HG03095 (cell line): ENCODE results near the gene NIT1.
A peak's percentile ranks its signal among the peaks of the same experiment; 100 is the strongest.
"Not testable (repeated sequence)": the region's sequence is repeated elsewhere in the genome, so short reads cannot be mapped to it uniquely, and the experiment has no call there.

ENCODE experiments used
- ATAC-seq: cut with Tn5 transposase; IDR thresholded peaks from one replicate; pipeline ENCODE4 v1.9.1; 2021; ENCODE audit warnings: moderate library complexity; ENCODE audit not compliant: unreplicated experiment

NIT1 gene

DNA sequence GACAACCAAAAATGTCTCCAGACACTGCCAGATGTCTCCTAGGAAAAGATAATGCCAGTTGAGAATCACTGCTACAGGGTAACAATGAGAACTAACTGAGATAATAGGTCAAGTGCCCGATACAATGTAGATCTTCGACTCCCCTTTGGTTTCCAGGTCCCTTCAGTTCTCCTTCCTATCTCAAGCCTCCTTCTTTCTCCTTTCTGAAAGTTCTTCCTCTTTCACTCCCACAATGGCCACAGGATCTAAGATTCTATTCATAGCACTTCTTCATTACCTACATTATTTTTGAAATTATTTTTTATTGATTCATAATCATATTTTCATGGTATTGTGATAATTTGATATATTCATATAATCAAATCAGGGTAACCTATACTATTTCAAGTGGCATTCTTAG, 6.4 kb upstream of the NIT1 start:
- no peak for ATAC-seq

DNA sequence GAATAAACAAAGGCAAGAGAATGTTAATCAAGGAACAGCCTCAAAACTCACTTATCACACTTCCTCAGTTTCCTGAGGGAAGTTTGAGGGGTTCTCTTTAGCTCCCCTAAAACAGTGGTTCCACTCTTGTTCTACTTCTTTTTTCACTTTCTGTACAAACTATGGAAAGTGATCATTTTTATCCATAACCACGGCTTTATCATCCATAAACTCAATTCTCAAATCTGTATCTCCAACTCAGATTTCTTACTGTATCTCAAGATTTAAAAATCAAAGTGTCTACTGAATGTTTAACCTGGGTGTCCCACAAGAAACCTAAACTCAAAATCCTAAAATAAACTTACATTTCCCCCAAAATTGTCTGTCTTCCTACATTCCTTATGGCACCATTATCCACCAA, 4.0 kb upstream of the NIT1 start:
- no peak for ATAC-seq

DNA sequence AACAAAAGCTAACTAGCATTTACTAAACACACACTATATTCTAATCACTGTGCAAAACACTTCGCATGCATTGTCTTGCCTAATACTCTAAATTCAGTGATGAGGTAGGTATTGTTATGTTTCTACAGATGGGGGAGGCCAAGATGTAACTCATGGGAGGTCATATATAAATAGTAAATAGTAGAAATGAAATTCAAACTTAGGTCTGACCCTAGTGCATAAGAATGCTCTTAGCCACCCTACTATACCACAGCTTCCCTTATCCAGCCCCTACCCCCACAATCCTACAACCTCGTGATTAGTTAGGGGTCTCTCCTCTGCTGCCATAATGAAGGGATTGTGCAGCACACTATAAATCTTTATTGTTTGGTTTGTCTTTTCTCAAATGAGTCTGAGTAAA, 3.3 kb upstream of the NIT1 start:
- ATAC-seq, result no peak

GRCh38 chr1:161115132-161115711, 2.7 kb upstream of the NIT1 start:
- no peak for ATAC-seq

GRCh38 chr1:161115961-161116360, 1.9 kb upstream of the NIT1 start:
- not testable (repeated sequence) for ATAC-seq

DNA sequence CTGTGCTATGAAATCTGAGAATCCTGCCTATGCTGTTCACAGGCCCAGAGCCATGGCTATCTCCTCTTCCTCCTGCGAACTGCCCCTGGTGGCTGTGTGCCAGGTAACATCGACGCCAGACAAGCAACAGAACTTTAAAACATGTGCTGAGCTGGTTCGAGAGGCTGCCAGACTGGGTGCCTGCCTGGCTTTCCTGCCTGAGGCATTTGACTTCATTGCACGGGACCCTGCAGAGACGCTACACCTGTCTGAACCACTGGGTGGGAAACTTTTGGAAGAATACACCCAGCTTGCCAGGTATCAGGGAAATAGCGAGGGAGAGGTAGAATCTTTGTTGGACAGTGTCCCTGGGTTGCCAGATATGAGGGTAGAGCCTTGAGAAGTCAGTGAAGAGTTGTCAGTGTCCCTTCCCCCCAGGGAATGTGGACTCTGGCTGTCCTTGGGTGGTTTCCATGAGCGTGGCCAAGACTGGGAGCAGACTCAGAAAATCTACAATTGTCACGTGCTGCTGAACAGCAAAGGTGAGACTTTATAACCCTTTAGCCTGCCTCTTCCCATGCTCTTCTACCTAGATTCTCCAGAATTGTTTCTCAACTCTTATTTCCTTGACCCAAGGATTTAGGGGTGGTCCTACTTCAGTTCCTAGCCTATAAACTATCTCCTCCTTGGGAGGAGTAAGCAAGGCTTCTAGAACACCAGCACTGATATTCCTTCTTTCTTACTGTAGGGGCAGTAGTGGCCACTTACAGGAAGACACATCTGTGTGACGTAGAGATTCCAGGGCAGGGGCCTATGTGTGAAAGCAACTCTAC, 1.4 kb downstream of the NIT1 start:
- peak; percentile 51 for ATAC-seq

DNA sequence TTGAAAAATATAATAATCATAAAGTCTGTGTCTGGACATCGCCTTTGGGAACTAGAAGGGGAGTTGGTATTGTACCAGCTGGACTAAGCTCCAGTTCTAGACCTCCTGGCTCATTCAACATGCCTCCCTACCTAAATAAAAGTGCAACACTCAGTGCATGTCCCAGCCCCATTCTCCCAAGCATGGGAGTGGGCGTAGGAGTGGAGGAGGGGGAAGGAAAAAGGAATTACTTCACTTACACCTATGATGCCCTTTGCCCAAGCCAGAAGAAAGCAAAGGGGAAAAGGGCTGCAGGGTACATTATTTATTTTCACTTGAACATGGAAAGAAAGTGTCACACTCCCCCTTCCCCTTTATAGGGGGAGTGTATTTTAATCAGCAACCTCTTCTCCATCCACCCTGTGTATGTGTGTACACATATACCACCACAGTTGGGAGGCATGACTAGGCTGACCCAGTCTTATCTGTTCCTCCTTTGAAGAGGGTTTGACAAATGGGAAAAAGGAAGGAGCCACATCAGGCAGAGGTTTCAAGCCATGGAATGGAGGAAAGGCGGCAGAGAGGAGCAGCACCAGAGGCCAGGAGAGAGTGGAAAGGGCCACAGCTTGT, 3.2 kb downstream of the NIT1 start:
- no peak for ATAC-seq

DNA sequence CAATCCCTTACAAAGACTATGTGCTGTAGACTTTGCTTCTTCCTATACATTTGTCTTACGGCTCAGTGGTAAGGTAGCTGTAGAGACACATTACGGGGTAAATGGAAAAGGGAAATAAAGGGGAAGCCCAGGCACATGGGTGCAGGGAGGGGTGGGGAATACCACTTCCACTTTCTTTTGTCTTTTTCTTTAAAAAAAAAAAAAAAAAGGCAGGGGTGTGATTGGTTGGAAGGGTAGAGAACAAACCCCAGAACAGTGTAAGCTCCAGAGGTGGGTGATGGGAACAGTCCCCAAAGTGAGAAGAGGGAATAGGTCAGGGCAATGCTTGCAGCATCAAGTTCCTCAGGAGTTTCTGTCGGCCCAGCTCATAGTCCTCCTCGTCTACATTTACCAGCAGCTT, 3.9 kb downstream of the NIT1 start:
- ATAC-seq, result no peak

GRCh38 chr1:161122967-161123366, 5.1 kb downstream of the NIT1 start:
- ATAC-seq, result no peak

DNA sequence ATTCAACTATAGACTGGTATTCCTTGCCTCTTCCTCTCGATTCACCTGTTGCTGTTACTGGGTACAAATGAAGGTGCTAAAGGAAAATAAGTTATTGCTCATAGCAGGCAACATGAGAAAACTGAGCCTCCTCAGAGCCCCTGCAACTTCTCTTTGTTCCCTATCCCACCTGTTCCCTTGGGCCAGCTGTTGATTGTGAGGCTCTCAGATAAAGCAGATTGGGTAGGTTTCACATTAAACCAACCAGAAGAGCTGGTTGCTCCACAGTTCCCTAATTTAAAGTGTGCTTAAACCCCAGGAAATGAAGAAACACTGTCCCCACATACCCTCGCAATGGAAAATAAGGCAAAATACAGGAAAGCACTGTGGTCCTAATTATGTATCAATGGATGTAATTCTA, 9.7 kb downstream of the NIT1 start:
- ATAC-seq, result no peak

GRCh38 chr1:161128591-161129420, 10.9 kb downstream of the NIT1 start:
- ATAC-seq, result no peak

- ATAC-seq, result no peak
Observed at GRCh38 chr1:161130266-161130665, 12.4 kb downstream of the NIT1 start.

DNA sequence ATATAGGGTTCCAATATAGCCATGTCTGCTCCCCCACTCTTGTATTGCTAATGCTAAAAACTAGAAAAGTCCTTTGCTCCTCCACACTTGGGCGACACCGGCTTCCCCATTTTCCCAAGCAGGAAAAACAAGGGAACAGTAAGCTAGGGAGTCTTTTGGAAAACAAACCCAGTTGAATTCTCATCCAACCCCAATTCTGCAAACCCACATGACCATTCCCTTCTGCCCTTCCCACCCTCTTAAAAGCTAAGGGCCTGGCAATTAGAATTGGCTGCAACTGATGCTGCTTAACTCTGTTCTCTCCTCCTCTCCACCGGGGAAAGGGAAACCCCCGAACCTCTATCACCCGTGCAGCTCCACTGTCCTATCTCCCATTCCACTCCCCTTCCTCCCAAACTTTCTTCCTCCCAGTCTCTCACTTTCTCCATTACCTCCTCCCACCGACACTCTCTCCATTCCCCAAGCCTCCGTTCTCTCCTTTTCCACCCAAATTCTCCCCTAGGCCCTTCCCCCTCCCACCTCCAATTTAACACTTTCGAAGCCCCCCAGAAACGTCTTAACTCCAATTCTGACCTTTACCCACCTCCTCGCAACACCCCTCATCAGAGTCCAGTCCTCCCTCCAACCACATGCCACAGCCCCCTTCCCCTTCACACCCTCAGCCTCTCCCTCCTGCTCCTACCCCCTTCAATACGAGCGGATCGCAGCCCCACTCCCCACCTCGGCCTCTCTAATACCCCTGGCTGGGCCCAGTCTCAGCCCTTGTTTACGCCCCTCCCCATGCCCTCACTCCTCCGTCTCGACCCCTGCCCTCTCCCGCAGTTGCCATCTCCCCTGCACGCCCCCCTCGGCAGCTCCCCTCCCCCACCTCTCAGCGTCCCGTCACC, 13.9 kb downstream of the NIT1 start:
- ATAC-seq, result no peak

GRCh38 chr1:161132410-161133219, 14.7 kb downstream of the NIT1 start, which contains the start of gene DEDD:
TSS of gene DEDD (minus strand) at chr1:161132667. CDS start at chr1:161124462, 8,205 bp downstream.
- ATAC-seq, result peak; percentile 96

GRCh38 chr1:161133220-161133740, 15.4 kb downstream of the NIT1 start:
- ATAC-seq, result peak; percentile 10

- no peak for ATAC-seq
Observed at GRCh38 chr1:161137881-161138280, 20.0 kb downstream of the NIT1 start.

DNA sequence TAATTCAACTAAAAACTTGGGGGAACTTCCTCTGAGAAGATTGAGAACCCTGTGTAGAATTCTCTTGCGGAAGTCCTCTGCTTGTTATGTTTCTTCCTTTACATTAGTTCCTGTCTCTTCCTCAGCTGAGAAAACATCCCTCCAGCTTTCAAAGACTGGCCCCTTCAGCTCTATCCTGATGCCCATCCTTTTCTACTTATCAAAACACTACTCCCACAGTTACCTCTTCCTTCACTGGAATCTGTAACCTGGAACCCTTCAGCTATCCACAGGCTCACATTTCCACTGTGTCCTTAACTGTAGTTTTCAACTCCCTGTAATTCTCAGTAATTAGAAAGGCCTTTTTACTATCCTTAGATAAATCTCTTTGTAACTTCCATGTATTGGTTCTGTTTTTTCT, 20.5 kb downstream of the NIT1 start:
- ATAC-seq, result no peak

GRCh38 chr1:161139766-161140165, 21.9 kb downstream of the NIT1 start:
- ATAC-seq, result no peak

DNA sequence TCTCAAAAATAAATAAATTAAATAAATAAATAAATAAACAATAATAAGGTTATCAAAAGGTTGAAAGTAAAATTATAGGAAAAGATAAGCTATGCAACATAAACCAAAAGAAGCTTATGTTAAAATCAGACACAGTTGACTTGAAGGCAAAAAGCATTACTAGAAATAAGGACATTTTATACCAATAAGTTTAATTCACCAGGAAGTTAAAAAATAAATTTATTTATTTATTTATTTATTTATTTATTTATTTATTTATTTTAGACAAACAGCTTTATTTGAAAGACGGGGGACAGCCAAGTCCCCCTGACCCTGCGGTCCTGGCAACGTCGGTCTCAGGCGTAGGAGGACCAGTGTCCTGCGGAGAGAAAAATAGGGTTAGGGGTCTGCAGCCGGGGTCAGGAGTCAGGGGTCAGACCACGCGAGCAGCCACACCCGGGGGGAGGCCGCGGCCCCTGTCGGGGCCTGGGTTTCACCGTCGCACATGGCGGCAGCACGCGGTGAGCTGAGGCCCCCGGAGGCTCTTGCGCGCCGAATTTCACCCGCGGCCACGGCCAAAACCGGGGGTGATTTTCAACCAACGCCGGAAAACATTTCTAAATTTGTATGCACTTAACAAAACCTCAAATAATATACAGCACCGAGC, 23.0 kb downstream of the NIT1 start:
- no peak for ATAC-seq
